ENCODE measurements around the gene TBC1D30. TPM values are rescaled to one million over a fixed set of nuclear protein-coding genes. Genes with fewer than 3 reads are reported as not detected.

The TBC1D30 gene
- total RNA-seq, 1 experiment from 2014 or later = 0.66 TPM

DNA sequence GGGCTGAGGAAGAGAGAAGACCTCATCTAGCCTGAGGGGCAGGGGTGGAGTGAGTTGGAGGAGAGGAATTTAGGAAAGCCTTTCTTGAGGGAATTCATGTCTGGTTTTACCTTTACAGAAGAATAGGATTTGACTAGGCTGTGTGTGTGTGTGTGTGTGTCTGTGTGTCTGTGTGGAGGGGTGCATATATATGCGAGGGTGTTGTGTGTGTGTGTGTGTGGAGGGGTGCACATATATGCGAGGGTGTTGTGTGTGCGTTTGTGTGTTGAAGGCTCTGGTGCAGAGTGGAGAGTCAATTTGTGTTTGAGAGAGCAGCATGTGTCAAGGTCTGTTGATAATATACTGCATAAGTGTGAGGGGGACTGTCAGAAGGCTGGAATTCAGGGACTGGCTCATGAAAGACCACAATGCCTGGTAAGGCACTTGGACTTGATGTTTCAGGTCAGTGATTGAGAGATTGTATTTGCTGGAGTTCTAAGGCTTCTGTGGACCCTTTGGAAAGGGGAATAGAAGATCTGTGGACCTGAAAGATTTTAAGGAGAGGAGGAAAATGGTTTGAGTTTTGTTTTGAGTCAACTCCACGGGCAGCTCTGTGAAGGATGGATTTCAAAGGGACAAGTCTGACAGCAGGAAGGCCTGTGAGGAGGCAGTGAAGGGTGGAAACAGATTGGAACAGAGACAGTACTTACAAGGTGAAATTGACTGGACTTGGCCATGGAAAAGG lies 34.6 kb downstream of the TBC1D30 start:
- no peak for DNase-seq (ENCODE audit: low spot score)

DNA sequence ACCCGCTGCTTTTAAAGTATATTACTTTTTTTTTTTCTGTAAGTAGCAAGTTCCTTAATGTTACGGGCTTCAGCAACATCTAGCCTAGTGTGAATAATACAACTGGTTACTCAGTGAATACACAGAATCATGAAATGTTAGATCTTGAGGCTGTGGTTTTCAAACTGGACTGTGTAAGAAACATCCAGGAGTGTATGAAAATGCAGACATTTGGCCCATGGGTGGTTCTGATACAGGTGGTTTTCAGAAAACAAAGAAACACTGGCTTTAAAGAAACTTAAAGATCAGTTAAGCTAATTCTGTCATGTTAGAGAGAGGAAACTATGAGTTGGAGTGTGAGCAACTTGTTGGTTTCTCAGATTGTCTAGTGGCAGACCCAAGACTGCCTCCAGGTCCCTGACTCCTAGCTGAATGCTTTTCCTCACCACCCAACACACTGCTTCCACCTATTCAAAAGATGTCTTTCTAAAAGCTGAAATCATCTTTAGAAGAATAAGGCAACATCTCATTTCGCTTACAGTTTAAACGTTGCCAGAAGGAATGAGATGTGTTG lies 36.1 kb downstream of the TBC1D30 start:
- DNase-seq (ENCODE audit: low spot score) = no peak

DNA sequence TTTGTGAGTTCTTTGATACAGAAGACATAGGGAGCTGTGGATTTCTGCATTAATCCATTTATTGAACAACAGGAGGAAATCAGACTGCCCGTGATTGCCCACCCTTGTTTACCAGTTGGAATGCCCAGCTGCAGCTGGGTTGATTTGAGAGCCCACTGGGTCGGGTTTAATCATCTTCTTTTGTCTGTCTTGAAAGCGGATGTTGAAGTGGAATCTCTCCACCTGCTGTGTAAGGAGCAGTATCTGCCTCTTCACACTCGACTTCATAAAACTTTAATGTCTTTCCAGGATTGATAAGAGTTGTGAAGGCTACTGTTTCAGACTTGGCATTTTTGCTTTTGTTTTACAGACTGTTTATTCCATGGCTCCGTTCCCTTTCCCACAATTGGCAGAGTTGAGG lies 39.9 kb downstream of the TBC1D30 start:
- no peak for DNase-seq (ENCODE audit: low spot score)

DNA sequence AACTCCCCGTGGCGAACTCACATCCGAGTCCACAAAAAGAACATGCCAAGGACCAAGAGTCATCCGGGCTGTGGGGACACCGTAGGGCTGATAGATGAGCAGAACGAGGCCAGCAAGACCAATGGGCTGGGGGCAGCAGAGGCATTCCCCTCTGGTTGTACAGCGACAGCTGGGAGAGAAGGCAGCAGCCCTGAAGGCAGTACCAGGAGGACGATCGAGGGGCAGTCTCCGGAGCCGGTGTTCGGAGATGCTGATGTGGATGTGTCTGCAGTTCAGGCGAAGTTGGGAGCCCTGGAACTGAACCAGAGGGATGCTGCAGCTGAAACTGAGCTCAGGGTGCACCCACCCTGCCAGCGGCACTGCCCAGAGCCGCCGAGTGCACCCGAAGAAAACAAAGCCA lies 50.7 kb downstream of the TBC1D30 start:
- no peak for DNase-seq (ENCODE audit: low spot score)

DNA sequence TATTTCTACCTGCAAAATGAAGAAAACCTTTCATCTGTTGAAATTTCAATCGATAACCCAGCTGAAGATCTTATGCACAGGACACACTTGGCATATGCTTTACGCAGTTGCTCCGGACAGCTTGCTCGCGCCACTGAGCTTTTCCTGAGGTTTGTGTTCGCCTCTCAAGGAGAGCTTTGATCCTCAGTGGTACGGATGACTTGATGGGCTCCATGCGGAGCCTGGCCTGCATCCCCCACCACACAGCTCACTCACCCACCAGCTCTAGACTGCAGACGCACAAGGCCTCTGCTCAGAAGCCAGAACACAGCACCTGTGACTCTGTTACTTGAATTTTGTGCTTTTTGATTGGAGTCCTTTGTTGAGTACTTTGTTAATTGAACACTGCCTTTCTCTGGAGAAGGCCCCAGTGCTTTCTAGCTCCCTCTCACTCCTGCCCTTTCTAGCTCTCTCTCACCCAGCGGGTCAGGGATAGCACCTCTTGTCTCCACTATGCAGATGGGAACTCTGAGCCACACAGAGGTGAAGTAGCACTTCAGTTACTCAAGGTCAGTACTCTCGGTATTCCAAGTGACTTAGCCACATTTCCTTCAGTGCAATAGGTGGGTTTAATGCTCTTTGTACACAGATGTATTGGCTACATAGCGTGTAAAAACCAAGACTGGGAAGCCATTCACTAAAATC lies 52.1 kb downstream of the TBC1D30 start:
- no peak for DNase-seq (ENCODE audit: low spot score)

DNA sequence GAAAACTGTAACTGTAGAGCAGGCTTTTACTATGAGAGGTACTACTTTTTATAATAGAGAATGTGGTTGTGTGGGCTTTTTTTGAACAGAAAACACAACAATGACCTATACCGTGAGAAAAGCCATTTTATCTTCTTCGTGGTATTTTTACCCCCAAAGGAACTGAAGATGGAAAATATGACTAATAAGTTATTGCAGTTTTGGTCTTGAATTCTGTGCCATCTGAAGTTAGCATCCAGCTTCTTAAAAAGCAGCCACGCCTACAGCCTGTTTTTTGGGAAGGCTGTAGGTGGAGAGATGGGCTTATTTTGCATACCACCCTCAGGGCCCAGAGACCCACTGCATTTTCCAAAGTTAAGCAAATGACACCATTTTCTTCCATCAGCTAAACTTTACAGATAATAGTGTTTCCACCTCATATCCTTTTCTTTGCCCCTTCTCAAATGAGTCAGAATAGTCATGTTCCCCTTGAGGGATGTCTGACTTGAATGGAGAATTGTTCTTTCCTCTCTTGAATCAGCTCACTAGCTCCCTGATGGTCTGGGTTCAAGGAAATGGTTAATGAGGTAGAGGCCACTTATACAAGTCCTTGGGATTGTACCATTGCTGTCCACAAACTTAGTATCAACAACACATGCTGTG lies 53.0 kb downstream of the TBC1D30 start:
- no peak for DNase-seq (ENCODE audit: low spot score)

DNA sequence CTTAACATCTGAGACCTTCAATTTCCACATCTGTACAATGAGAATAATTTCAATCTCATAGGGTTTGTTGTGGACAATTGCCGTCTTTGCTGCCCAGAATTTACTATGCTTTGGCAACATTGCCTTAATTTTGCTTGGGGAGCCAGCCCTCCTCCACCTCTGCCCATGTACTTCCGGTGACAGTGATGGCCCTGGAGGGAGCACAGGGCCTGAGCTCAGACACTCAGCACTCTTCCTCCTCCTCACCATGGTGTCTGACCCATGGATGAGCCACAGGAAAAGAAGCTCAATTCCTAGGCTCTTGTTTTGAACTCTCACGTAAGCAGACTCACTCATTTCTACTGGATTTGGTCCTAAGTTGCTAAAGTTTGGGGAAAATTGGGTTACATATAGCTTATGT lies 58.2 kb downstream of the TBC1D30 start:
- no peak for DNase-seq (ENCODE audit: low spot score)

DNA sequence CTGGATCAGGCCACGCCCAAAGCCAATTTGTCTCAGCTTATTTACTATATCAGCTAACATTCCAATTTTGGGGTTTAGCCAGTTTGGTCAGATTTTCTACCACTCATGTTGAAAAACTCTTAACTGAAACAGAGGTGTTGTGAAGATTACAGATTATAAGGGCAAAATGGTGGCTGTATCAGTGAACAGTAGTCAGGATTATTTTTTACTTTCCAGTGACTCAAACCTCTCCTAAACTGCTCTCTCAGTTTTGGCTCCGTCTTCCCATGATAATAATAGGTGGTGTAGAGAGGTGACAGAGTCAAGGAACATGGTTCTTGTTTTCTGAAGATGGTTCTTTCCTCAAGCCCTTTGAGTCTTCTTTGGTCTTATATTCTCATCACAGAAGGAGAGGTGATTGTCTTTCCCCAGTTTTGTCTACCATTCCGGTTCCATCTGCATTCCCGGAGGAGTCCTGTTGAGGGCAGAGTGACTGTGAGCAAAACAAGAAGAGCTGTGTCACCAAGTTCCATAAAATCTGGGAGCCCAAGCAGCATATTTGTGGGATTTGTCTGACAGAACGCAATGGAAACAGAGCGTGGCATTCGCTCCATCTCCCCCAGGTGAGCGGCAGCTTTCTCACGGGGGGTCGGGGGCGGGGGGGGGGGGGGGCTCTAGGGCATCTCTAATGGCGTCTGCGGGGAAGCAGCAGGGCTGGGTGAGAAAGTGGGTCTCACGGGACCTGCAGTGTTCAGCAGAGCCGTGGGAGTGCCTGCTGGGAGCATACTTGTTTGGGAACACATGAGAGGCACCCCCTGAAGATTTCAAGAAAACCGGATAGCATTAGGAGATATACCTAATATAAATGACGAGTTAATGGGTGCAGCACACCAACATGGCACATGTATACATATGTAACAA lies 59.1 kb downstream of the TBC1D30 start:
- DNase-seq (ENCODE audit: low spot score) = peak; percentile 14

DNA sequence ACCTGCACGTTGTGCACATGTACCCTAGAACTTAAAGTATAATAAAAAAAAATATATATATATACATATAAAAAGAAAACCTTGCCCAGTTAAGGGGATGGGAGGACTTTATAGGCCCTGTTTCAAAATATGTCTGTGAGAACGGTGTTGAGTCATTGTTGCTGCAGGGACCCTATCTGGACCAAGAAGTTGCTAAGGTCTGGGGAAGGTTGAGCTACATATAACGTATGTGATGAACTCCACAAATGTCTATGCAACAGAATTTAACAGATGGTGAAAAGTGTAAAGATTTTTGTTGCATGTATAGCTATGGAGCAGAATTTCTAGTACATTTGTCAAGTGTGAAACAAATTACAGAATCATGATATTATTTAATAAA lies 59.7 kb downstream of the TBC1D30 start:
- no peak for DNase-seq (ENCODE audit: low spot score)

DNA sequence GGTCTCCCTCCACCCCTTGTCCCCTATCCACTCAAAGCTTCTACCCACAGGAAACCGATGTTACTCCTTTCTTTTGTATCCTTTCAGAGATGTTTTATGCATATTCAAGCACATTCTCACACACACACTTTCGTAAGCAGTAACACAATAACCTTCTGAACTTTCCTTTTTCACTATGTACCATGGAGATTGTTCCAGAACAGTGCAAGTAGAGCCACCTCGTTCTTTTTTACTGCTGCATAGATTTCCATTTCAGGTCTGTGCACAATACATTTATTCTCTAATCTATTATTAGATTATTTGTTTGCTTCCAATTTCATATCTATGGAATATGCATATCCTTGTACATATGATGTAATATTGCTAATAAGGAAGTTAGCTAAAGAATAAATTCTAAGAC lies 60.3 kb downstream of the TBC1D30 start:
- no peak for DNase-seq (ENCODE audit: low spot score)

DNA sequence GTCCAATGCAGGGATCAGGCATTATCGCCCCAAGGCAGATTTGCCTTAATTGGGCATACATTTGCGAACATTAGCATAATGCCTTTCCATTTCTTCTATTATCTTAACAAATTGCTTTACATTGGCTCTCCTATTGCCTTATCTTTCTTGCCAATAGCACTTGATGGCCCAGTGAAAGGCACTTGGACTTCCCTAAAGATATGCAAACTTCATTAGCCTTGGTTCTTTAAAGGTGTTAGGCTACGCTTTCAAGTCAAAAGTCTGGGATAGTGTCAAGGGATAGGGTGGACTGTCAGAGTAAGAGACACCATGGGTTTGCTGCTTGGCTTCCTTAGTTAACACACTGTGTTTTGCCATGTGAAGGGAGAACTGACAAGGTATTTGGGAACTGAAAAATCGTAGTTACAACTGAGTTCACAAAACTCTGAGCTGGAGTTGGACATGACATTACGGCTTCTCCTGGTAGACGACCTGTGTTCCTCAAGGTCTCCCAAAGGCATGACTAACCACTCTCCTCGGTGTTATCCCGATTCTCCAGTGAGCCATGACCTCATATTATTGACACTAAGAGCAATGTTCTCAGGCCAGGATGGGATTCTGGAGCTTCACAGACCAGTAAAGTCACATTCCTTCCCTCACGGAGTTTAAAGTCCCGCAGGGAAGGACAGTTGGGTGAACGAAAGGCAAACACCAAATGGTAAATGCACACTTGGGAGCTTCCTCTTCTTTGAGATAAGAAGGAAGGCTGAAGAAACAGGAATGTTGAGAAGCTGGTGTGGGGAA lies 65.2 kb downstream of the TBC1D30 start:
- no peak for DNase-seq (ENCODE audit: low spot score)

DNA sequence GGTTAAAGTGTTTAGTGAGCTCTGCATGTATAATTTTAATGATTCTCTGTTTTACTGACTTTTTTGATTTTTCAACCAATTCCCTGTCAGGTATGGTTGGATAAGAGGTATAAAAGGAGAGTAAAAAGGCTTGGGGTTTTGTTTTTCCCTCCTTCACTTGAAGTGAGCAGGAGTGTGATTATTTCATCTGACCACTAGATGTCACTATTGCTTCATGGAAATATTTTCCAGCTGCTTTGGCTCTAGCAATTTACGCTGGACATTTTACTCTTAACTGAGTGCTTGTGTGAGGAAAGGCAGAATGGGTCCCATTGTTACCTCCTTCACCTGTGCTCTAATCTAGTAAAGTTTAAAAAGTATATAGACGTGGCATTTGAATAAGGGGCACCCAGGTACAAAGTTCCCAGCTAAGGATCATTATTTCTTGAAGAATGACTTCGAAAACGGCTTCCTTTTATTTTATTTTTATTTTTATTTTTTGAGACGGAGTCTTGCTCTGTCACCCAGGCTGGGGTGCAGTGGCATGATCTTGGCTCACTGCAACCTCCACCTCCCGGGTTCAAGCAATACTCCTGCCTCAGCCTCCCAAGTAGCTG lies 66.5 kb downstream of the TBC1D30 start:
- DNase-seq (ENCODE audit: low spot score) = peak; percentile 59

DNA sequence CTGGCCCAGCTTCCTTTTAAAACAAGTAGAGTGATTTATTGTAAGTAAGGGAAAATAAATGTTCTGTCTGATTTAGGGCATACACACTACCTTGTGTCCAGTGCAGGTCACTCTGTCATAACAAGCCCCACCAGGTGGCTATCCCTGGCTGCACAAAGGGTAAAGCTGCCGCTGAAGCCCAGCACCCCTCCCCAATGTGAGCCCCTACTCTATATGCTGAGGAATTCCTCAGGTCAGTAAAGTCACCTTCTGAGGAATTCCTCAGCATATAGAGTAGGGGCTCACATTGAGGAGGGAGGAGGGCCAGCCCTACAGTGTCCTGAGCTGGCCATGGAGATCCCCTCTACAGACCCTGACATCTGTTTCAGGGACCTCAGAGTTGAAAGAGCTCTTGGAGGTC lies 67.2 kb downstream of the TBC1D30 start:
- DNase-seq (ENCODE audit: low spot score) = no peak

DNA sequence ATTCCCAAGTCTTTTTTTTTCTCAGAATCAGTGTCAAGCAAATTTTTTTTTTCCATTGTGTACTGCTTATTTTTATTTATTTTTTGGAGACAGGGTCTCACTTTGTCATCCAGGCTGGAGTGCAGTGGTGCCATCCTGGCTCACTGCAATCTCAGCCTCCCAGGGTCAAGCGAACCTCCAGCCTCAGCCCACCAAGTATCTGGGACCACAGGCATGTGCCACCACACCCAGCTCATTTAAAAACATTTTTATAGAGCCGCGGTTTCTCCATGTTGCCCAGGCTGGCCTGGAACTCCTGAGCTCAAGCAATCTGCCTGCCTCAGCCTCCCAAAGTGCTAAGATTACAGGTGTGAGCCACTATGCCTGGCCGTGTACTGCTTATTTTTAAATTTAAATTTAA lies 68.1 kb downstream of the TBC1D30 start:
- DNase-seq (ENCODE audit: low spot score) = no peak

DNA sequence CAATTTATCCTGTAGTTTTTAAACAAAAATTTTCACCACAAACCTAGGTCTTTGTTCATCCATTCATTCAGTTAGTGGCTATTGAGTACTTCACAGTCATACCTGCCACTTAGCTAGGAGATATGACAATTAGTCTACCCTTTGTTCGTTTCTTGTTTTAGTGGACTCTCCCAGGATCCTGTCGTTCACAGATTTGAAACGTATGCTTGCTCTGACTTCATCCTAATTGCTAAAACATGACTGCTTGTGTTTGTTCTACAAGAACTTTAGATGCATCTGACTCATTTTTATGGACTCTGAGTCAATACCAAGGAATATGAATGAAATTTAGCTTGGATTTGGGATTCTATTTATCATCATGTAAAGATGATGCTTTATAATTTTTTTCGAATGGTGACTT lies 69.5 kb downstream of the TBC1D30 start:
- DNase-seq (ENCODE audit: low spot score) = peak; percentile 22

DNA sequence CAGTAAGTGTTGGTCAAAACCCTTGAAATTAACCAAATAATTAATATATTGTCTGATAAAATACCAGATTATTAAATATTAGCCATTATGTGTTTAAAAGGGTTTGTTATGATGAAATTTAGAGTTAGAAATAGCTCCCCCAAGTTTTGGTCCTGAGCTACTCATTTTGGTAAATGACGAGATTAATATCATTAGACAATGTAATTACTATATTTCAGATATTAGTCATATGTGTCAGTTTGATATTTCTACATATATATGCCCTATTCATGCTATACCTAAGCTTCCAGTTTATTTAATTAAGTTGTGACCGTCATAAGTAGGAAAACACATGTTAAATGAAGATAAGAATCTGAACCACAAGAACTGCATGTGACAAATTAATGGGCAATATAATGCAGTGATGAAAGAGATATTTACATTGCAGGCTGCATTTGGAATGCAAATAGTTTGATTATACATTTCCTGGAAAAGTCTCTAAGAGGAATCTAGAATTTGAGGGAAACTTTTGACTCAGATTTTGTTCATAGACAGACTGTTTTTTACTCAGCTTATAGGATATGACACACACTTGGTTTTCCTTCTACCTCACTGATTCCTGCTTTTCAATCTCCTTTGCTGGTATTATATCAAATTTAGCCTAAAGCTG lies 70.5 kb downstream of the TBC1D30 start:
- no peak for DNase-seq (ENCODE audit: low spot score)

DNA sequence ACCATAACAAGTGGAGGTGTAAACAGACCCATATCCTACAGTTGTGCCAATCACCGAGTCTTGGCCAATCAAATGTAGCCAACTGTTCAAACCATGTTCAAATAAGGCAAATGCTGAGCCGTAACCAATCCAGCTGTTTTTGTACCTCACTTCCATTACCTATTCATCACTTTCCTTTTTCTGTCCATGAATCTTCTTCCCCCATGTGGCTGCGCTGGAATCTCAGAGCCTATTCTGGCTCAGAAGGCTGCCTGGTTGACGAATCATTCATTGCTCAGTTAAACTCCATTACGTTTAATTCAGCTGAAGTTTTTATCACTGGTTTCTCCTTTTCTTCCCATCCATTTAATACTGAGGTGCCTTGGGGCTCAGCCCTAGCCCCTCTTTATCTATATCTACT lies 71.1 kb downstream of the TBC1D30 start:
- DNase-seq (ENCODE audit: low spot score) = no peak

DNA sequence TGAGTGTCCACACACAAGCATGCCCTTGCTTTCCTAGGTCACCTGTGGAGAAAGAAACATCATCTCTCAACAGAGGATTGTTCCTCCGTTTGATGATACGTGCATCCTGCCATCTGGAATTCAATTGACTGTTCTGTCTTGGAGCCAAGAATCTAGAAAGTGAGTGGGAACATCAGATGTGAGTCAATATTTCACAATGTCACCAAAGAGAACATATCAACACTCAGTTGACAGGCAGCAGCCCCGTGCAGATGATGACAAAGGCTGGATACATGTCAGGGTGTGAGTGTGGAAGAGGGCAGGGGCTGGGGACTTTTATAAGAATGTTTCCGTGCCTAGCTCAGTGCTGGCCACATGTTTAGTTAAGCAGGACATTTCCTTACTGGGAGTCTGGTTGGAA lies 76.1 kb downstream of the TBC1D30 start:
- no peak for DNase-seq (ENCODE audit: low spot score)

DNA sequence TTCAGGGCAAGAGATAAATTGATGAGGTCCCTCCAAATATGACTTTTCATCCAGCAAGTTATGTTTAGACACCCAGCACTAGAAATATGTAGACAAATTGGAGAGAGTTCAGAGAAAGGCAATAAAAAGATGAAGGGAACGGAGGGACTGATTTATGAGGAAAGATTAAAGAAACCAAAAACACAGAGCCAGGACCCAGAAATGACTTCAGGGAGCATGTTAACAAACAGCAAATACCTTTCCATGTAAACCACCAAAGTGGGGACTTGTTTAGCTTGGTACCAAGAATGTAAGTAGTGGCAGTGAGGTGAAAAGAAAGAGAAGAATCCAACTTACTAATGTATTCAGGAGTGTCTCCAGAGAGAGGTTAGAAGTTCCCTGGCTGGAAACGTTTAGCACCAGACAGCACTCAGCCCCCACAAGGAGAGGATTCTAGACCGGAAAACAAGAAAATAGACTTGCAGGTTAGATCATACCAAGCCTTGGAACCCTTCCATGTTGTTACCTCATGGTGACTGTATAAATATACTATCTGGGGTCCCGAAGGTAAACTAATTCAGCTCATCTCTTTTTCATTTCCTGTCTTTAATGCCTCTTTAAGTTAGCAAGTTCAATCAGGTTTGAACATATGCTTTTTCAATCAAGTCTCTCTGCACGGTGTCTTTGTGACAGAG lies 79.2 kb downstream of the TBC1D30 start:
- DNase-seq (ENCODE audit: low spot score) = peak; percentile 11

DNA sequence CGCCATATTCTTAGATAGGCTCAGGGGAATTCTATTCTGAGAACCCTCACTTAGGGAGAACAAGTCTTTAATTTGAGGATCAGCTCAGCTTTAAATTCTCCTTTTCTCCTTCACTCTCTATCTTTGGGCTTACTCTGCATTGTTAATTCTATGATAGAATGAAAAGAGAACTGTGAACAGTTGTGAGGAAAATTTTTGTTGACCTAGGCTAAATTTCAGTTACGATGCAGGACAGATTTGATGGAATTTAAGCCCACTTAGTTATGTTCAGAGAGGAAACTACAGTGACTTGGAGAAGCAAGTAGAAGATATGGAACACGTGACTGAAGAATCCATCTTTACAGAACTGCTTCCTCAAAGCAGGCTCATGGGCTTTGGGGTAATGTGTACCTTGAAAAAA lies 82.7 kb downstream of the TBC1D30 start:
- DNase-seq (ENCODE audit: low spot score) = no peak

All from H4 (cell line).